ENCODE results near the gene ILKAP.

- no peak for TF ChIP-seq POLR2A (IDR thresholded peaks at IDR 0.05; ENCODE audit: low read depth, low read length)
- no peak for TF ChIP-seq POLR2AphosphoS5 (IDR thresholded peaks at IDR 0.05; ENCODE audit: low read depth, low read length)
Observed at GRCh38 chr2:238235331-238235732, 31.8 kb upstream of the ILKAP start.

Measured in GM12892 (cell line).